H1 (cell line): ENCODE data around the gene KCNJ5. TPM values are rescaled to one million over a fixed set of nuclear protein-coding genes. Genes with fewer than 3 reads are reported as not detected.

Experiments
- CTCF ChIA-PET: fragments of 300-600 bp; sonication (Branson Sonifier 250); formaldehyde crosslinking; loops from one replicate; lab custom pipeline; 2021; ENCODE audit not compliant: partially characterized antibody; lab: Charles Lee
- POLR2A ChIA-PET: fragments of 300-600 bp; sonication (Branson Sonifier 250); formaldehyde crosslinking; loops from one replicate; lab custom pipeline; 2021; ENCODE audit warnings: inconsistent platforms; ENCODE audit not compliant: partially characterized antibody; lab: Charles Lee
- DNase-seq, 2 experiments: peaks; one replicate each; pipeline versions ENCODE4 v3.0.0 to v3.0.0-alpha.2; 2010 to 2022; ENCODE audit warnings: low spot score in 2 of 2, low read depth in 1 of 2, mixed read lengths in 1 of 2
- FAIRE-seq: peaks from 2 replicates; lab custom pipeline; 2011; peaks lifted over from hg19 to GRCh38; lab: Jason Lieb, UNC
- H2AFZ ChIP-seq: 2 replicates; pipeline ENCODE4 v1.8.1; 2012; ENCODE audit warnings: low read length, inconsistent platforms
- H2AK5ac ChIP-seq: 2 replicates; pipeline ENCODE4 v1.6.1; 2013; ENCODE audit warnings: low read depth, low read length
- H2BK120ac ChIP-seq: replicated peaks from 2 replicates; pipeline ENCODE3; 2013; ENCODE audit warnings: low read depth, low read length, inconsistent platforms
- H2BK12ac ChIP-seq: 2 replicates; pipeline ENCODE4 v1.6.1; 2013; ENCODE audit warnings: low read depth, low read length
- H2BK15ac ChIP-seq: 2 replicates; pipeline ENCODE4 v1.6.1; 2013; ENCODE audit warnings: low read length
- H2BK20ac ChIP-seq: 2 replicates; pipeline ENCODE4 v1.6.1; 2013; ENCODE audit warnings: low read length
- H2BK5ac ChIP-seq: 2 replicates; pipeline ENCODE4 v1.6.1; 2013; ENCODE audit warnings: low read depth, low read length
- H3K14ac ChIP-seq: 2 replicates; pipeline ENCODE4 v1.6.1; 2013; ENCODE audit warnings: inconsistent platforms; ENCODE audit not compliant: insufficient read length
- H3K18ac ChIP-seq: 2 replicates; pipeline ENCODE4 v1.6.1; 2013; ENCODE audit warnings: low read length; ENCODE audit errors: extremely low read depth
- H3K23ac ChIP-seq: 2 replicates; pipeline ENCODE4 v1.6.1; 2013; ENCODE audit warnings: inconsistent platforms; ENCODE audit not compliant: insufficient read length
- H3K23me2 ChIP-seq: 2 replicates; pipeline ENCODE4 v1.6.1; 2013; ENCODE audit warnings: low read depth, low read length
- H3K27ac ChIP-seq: 2 replicates; pipeline ENCODE4 v1.6.1; 2011; ENCODE audit warnings: low read depth, low read length, inconsistent platforms
- H3K27me3 ChIP-seq, 4 experiments: replicated peaks in 1 of 4; 1 replicate in 1 of 4; 2 replicates in 3 of 4; pipeline versions ENCODE4 v1.6.1 to v1.8.1; 2011 to 2013; ENCODE audit warnings: low read length in 3 of 4, mild to moderate bottlenecking in 3 of 4, inconsistent platforms in 2 of 4, mixed read lengths in 2 of 4, moderate library complexity in 1 of 4; ENCODE audit not compliant: control insufficient read depth in 3 of 4, insufficient read depth in 3 of 4; ENCODE audit errors: extremely low read depth in 1 of 4
- H3K36me3 ChIP-seq, 4 experiments: 2 replicates each; pipeline versions ENCODE4 v1.6.1 to v1.8.1; 2011 to 2013; ENCODE audit warnings: mild to moderate bottlenecking in 4 of 4, low read length in 3 of 4, moderate library complexity in 2 of 4, control low read depth in 1 of 4, inconsistent platforms in 1 of 4; ENCODE audit not compliant: insufficient read depth in 4 of 4, control insufficient read depth in 2 of 4
- H3K4ac ChIP-seq: replicated peaks from 2 replicates; pipeline ENCODE3; 2013; ENCODE audit warnings: low read length, low read depth, mixed read lengths, inconsistent platforms; ENCODE audit not compliant: insufficient read length
- H3K4me1 ChIP-seq, 4 experiments: replicated peaks in 1 of 4; 1 replicate in 1 of 4; 2 replicates in 3 of 4; pipeline versions ENCODE4 v1.6.1 to v1.8.1; 2011 to 2013; ENCODE audit warnings: low read length in 3 of 4, inconsistent platforms in 2 of 4, mixed read lengths in 1 of 4; ENCODE audit not compliant: insufficient read depth in 4 of 4, control insufficient read depth in 3 of 4
- H3K4me2 ChIP-seq, 2 experiments: 2 replicates each; pipeline versions ENCODE4 v1.6.1 to v1.8.1; 2011 to 2013; ENCODE audit warnings: low read depth in 2 of 2, low read length in 2 of 2, control low read depth in 1 of 2, inconsistent platforms in 1 of 2, mild to moderate bottlenecking in 1 of 2; ENCODE audit not compliant: insufficient read depth in 1 of 2
- H3K4me3 ChIP-seq, 4 experiments: fragments of 200-600, 300-600 bp in 1 of 4; sonication (generic), shearing (Covaris generic), sonication (Bioruptor Twin) in 1 of 4; 2 replicates each; pipeline versions ENCODE4 v1.5.1 to v1.8.1; 2011 to 2016; ENCODE audit warnings: low read length in 4 of 4, low read depth in 3 of 4, control low read depth in 2 of 4, inconsistent platforms in 2 of 4, mild to moderate bottlenecking in 2 of 4, mixed read lengths in 1 of 4, moderate library complexity in 1 of 4; ENCODE audit not compliant: insufficient read depth in 2 of 4; ENCODE audit errors: extremely low read depth in 1 of 4
- H3K56ac ChIP-seq: replicated peaks from 2 replicates; pipeline ENCODE3; 2013; ENCODE audit warnings: low read depth, mild to moderate bottlenecking, mixed read lengths, low read length, inconsistent platforms; ENCODE audit not compliant: insufficient read length
- H3K79me1 ChIP-seq: 2 replicates; pipeline ENCODE4 v1.6.1; 2013; ENCODE audit warnings: low read depth, low read length, control low read depth
- H3K79me2 ChIP-seq, 2 experiments: 2 replicates each; pipeline versions ENCODE4 v1.6.1 to v1.8.1; 2012 to 2013; ENCODE audit warnings: low read length in 2 of 2, mild to moderate bottlenecking in 2 of 2, inconsistent platforms in 1 of 2; ENCODE audit not compliant: insufficient read depth in 2 of 2, control insufficient read depth in 1 of 2
- H3K9ac ChIP-seq, 4 experiments: replicated peaks in 1 of 4; 1 replicate in 1 of 4; 2 replicates in 3 of 4; pipeline versions ENCODE4 v1.6.1 to v1.8.1; 2011 to 2013; ENCODE audit warnings: low read depth in 3 of 4, low read length in 3 of 4, control low read depth in 2 of 4, mild to moderate bottlenecking in 2 of 4, moderate library complexity in 2 of 4, inconsistent platforms in 1 of 4; ENCODE audit errors: extremely low read depth in 1 of 4
- H3K9me3 ChIP-seq, 2 experiments: 2 replicates each; pipeline versions ENCODE4 v1.6.1 to v1.8.1; 2012 to 2013; ENCODE audit warnings: mild to moderate bottlenecking in 2 of 2, moderate library complexity in 2 of 2, control low read depth in 1 of 2, inconsistent platforms in 1 of 2, low read depth in 1 of 2, low read length in 1 of 2, mixed read lengths in 1 of 2; ENCODE audit not compliant: insufficient read depth in 2 of 2
- H4K20me1 ChIP-seq, 2 experiments: replicated peaks in 1 of 2; 2 replicates each; pipeline versions ENCODE3 to v1.8.1; 2011 to 2013; ENCODE audit warnings: inconsistent platforms in 2 of 2, low read length in 2 of 2, mild to moderate bottlenecking in 1 of 2; ENCODE audit not compliant: insufficient read depth in 2 of 2, control insufficient read depth in 1 of 2
- H4K5ac ChIP-seq: 2 replicates; pipeline ENCODE4 v1.6.1; 2013; ENCODE audit warnings: low read length, low read depth, mixed read lengths, inconsistent platforms; ENCODE audit not compliant: insufficient read length
- H4K8ac ChIP-seq: 2 replicates; pipeline ENCODE4 v1.8.0; 2013; ENCODE audit warnings: mild to moderate bottlenecking, moderate library complexity, low read length, inconsistent platforms; ENCODE audit not compliant: insufficient read depth; ENCODE audit errors: extremely low read depth
- H4K91ac ChIP-seq: replicated peaks from 2 replicates; pipeline ENCODE3; 2013; ENCODE audit warnings: low read length, mixed read lengths, inconsistent platforms; ENCODE audit not compliant: insufficient read length
- ATF2 ChIP-seq: IDR thresholded peaks from 2 replicates; pipeline ENCODE4 v1.6.1; 2012; ENCODE audit warnings: low read length, inconsistent platforms
- ATF3 ChIP-seq: IDR thresholded peaks from 2 replicates; pipeline ENCODE4 v1.6.1; 2011; ENCODE audit warnings: low read depth, mild to moderate bottlenecking, low read length; ENCODE audit not compliant: insufficient read depth
- BACH1 ChIP-seq: IDR thresholded peaks from 2 replicates; pipeline ENCODE4 v1.6.1; 2012; ENCODE audit warnings: low read length, improper control_type of control experiment
- CEBPB ChIP-seq: IDR thresholded peaks from 2 replicates; pipeline ENCODE4 v1.6.1; 2012; ENCODE audit warnings: low read depth, low read length
- JUN ChIP-seq: IDR thresholded peaks from 2 replicates; pipeline ENCODE4 v1.6.1; 2011; ENCODE audit warnings: low read depth, mild to moderate bottlenecking, improper control_type of control experiment, low read length
- KDM4A ChIP-seq: IDR thresholded peaks from one replicate; pipeline ENCODE4 v1.7.1; 2012; ENCODE audit warnings: low read depth, mild to moderate bottlenecking, moderate library complexity, low read length, inconsistent platforms; ENCODE audit not compliant: severe bottlenecking
- RAD21 ChIP-seq, 2 experiments: IDR thresholded peaks in 1 of 2; conservative IDR thresholded peaks in 1 of 2; 2 replicates each; pipeline ENCODE4 v1.6.1; 2011; ENCODE audit warnings: low read depth in 2 of 2, low read length in 2 of 2, improper control_type of control experiment in 1 of 2, inconsistent platforms in 1 of 2, mild to moderate bottlenecking in 1 of 2, moderate library complexity in 1 of 2
- SIRT6 ChIP-seq: IDR thresholded peaks from one replicate; pipeline ENCODE4 v1.7.1; 2012; ENCODE audit warnings: low read length, inconsistent platforms
- SP2 ChIP-seq: IDR thresholded peaks from 2 replicates; pipeline ENCODE4 v1.6.1; 2012; ENCODE audit warnings: mild to moderate bottlenecking, low read length, inconsistent platforms
- SRF ChIP-seq: IDR thresholded peaks from 2 replicates; pipeline ENCODE4 v1.6.1; 2011; ENCODE audit warnings: mild to moderate bottlenecking, low read depth, low read length, moderate library complexity
- YY1 ChIP-seq: IDR thresholded peaks from 2 replicates; pipeline ENCODE4 v1.6.1; 2011; ENCODE audit warnings: low read depth, mild to moderate bottlenecking, low read length
- ZNF274 ChIP-seq: IDR thresholded peaks from 2 replicates; pipeline ENCODE4 v1.7.0; 2012; ENCODE audit warnings: low read length, borderline replicate concordance; ENCODE audit errors: extremely low read depth
- WGBS, 2 experiments: shearing (Covaris generic) in 1 of 2; methylation state at CpG; one replicate each; pipeline versions ENCODE4 v1.1.6 to v1.1.7; 2013 to 2015; ENCODE audit warnings: low lambda C conversion rate in 2 of 2, mixed read lengths in 2 of 2, inconsistent platforms in 1 of 2, low coverage in 1 of 2, missing lambda C conversion rate in 1 of 2; ENCODE audit not compliant: insufficient replicate concordance in 2 of 2, insufficient coverage in 1 of 2, insufficient read length in 1 of 2; ENCODE audit errors: extremely low coverage in 1 of 2, missing lambda C conversion rate in 1 of 2; 5-methylcytosine and 5-hydroxymethylcytosine counted together
- polyA plus RNA-seq, 7 experiments: library from polyadenylated mRNA; depleted of rRNA in 3 of 7; stranded (reverse) in 5 of 7; unstranded in 2 of 7; fragments of >200 nt in 5 of 7; fragments of 200-250 nt in 2 of 7; gene quantifications; 1 replicate in 5 of 7; 2 replicates in 1 of 7; 4 replicates in 1 of 7; pipeline versions ENCODE4 v1.2.1 to v1.2.3, GENCODE V29; 2011 to 2013; ENCODE audit warnings: missing spikeins in 2 of 7, mixed read lengths in 2 of 7
- total RNA-seq: library from RNA; stranded (reverse); fragmentation: NEBNext Ultra II Directional; extraction: Animal tissue kit (Norgen Biotek cat#: 25700); gene quantifications from 2 replicates; pipeline ENCODE4 v1.2.1, GENCODE V29; 2021

KCNJ5 gene
- total and polyA plus RNA-seq, 2 of the 8 experiments (the other 6 are each of a cell fraction or from before 2014, with no cell fraction given) = 0.05 TPM; not detected in 1

- Histone ChIP-seq H4K8ac (no peak overlapping the region), H3K27ac (no peak overlapping the region)
- CTCF ChIA-PET = interaction anchor here (1.0 to 4.9 kb wide), 3 partner anchors 9 to 13 kb away, joined by 3 to 35 read pairs (median 5); no protein-coding TSS in a partner anchor
- no peak for TF ChIP-seq ZNF274
- no peak for TF ChIP-seq SRF
- TF ChIP-seq ATF3 = no peak
- no peak for TF ChIP-seq BACH1
- no peak for TF ChIP-seq KDM4A
- no peak for TF ChIP-seq ATF2
- no peak for TF ChIP-seq SP2
- TF ChIP-seq CEBPB = no peak
- no peak for TF ChIP-seq JUN
- no peak for TF ChIP-seq SIRT6
- no peak for TF ChIP-seq YY1
- no peak for TF ChIP-seq RAD21 (IDR thresholded peaks at IDR 0.05 in 1 of 2, conservative IDR thresholded peaks at IDR 0.05 in 1 of 2; ENCODE audit: low read depth in 2 of 2, low read length in 2 of 2)
Observed at GRCh38 chr11:128872094-128872493, 19.1 kb upstream of the KCNJ5 start.

More at GRCh38 chr11:128872094-128872493, 19.1 kb upstream of the KCNJ5 start:
- H3K4me2 ChIP-seq = peak overlapping the region; percentile 65 to 80
- H2BK12ac ChIP-seq = no peak overlapping the region
- peak overlapping the region in 1 of 4 experiments; percentile 35; a peak in 3 of 8 replicates for H3K4me3 ChIP-seq
- H3K36me3 ChIP-seq = no peaks in the 10 kb centered on the region
- H3K79me1 ChIP-seq = no peaks in the 10 kb centered on the region
- peaks cover 17 to 35% (median 23%) of the 10 kb centered on the region in 4 experiments for H3K4me1 ChIP-seq
- no peak overlapping the region; a peak in 1 of 7 replicates for H3K9ac ChIP-seq
- H3K23me2 ChIP-seq = no peaks in the 10 kb centered on the region
- 11% methylated on average over 6 of the region's 6 CpGs; no CpG with 5 or more reads in 1 of the 2 experiments for WGBS, 2 experiments
- no peak overlapping the region for H3K18ac ChIP-seq
- no peak overlapping the region for H2BK20ac ChIP-seq
- H2BK5ac ChIP-seq = peak overlapping the region; percentile 50; the same call in 1 of the 2 replicates
- H2BK15ac ChIP-seq = no peak overlapping the region
- H2AK5ac ChIP-seq = no peak overlapping the region
- no peaks in the 10 kb centered on the region for H3K9me3 ChIP-seq
- no peaks in the 10 kb centered on the region for H4K20me1 ChIP-seq
- no peak overlapping the region for H4K91ac ChIP-seq
- no peak overlapping the region for H3K23ac ChIP-seq
- DNase-seq = no peak
- H2BK120ac ChIP-seq = no peak overlapping the region
- H3K14ac ChIP-seq = no peak overlapping the region
- peaks cover 0 to 11% (median 9%) of the 10 kb centered on the region in 4 experiments; a peak in 5 of 7 replicates for H3K27me3 ChIP-seq
- no peak overlapping the region for H2AFZ ChIP-seq
- no peak overlapping the region for H4K5ac ChIP-seq
- FAIRE-seq = peak; percentile 13
- POLR2A ChIA-PET = interaction anchor here (1.1 kb wide), 1 partner anchor 274 kb away, joined by 4 read pairs; no protein-coding TSS in a partner anchor
- H3K4ac ChIP-seq = no peak overlapping the region
- no peak overlapping the region for H3K56ac ChIP-seq
- no peaks in the 10 kb centered on the region for H3K79me2 ChIP-seq
